Caco-2 (cell line): Measurements from ENCODE around the gene GTF3C1. TPM values are rescaled to one million over a fixed set of nuclear protein-coding genes. Genes with fewer than 3 reads are reported as not detected.

Experiments
- BruUV-seq: library from RNA; stranded (reverse); fragments of 400-500 nt; replicated peaks from 2 replicates; lab custom pipeline; 2021; lab: Mats Ljungman, UMichigan
- CTCF ChIA-PET: fragments of 300-600 bp; sonication (Branson Sonifier 250); formaldehyde crosslinking; loops from one replicate; lab custom pipeline; 2022; ENCODE audit warnings: antibody characterized with exemption; lab: Charles Lee
- POLR2A ChIA-PET: fragments of 300-600 bp; sonication (Branson Sonifier 250); formaldehyde crosslinking; loops from one replicate; lab custom pipeline; 2022; ENCODE audit warnings: antibody characterized with exemption; lab: Charles Lee
- DNase-seq, 2 experiments: peaks; one replicate each; pipeline versions ENCODE4 v3.0.0 to v3.0.0-alpha.2; 2020 to 2022
- H3K27me3 ChIP-seq: replicated peaks from 2 replicates; pipeline ENCODE4 v1.6.0; 2011; ENCODE audit warnings: low read length; ENCODE audit not compliant: control insufficient read depth, insufficient read depth
- H3K36me3 ChIP-seq: 2 replicates; pipeline ENCODE4 v1.5.1; 2011; ENCODE audit warnings: low read length; ENCODE audit not compliant: control insufficient read depth, insufficient read depth
- H3K4me1 ChIP-seq: fragments of 250-450 bp; sonication (Bioruptor Pico); 2 replicates; pipeline ENCODE4 v1.5.1; 2020; ENCODE audit warnings: mild to moderate bottlenecking
- H3K4me3 ChIP-seq: 2 replicates; pipeline ENCODE4 v1.5.1; 2011; ENCODE audit warnings: low read depth, mild to moderate bottlenecking, control low read depth, low read length
- H3K9me3 ChIP-seq: fragments of 250-450 bp; sonication (Bioruptor Pico); 2 replicates; pipeline ENCODE4 v1.5.1; 2020; ENCODE audit warnings: mild to moderate bottlenecking, moderate library complexity
- H3K27ac Mint-ChIP-seq: one replicate; pipeline ENCODE4 v1.8.0; 2022; ENCODE audit warnings: mixed read lengths; ENCODE audit not compliant: unreplicated experiment
- H3K27me3 Mint-ChIP-seq: one replicate; pipeline ENCODE4 v1.8.0; 2022; ENCODE audit warnings: mixed read lengths; ENCODE audit not compliant: insufficient read depth, unreplicated experiment
- H3K36me3 Mint-ChIP-seq: one replicate; pipeline ENCODE4 v1.8.0; 2022; ENCODE audit warnings: mild to moderate bottlenecking, mixed read lengths; ENCODE audit not compliant: insufficient read depth, unreplicated experiment
- H3K4me1 Mint-ChIP-seq: one replicate; pipeline ENCODE4 v1.8.0; 2022; ENCODE audit warnings: low read depth, mixed read lengths; ENCODE audit not compliant: unreplicated experiment
- H3K4me3 Mint-ChIP-seq: one replicate; pipeline ENCODE4 v1.8.0; 2022; ENCODE audit warnings: mild to moderate bottlenecking, moderate library complexity, mixed read lengths; ENCODE audit not compliant: unreplicated experiment
- H3K9me3 Mint-ChIP-seq: one replicate; pipeline ENCODE4 v1.8.0; 2022; ENCODE audit warnings: mixed read lengths; ENCODE audit not compliant: unreplicated experiment
- CTCF ChIP-seq, 2 experiments: fragments of 200-600 bp in 1 of 2; IDR thresholded peaks; 1 replicate in 1 of 2; 2 replicates in 1 of 2; pipeline versions ENCODE4 v1.5.1 to v1.8.0; 2011 to 2022; ENCODE audit warnings: antibody characterized with exemption in 1 of 2, control low read depth in 1 of 2, inconsistent platforms in 1 of 2, low read depth in 1 of 2, low read length in 1 of 2, mild to moderate bottlenecking in 1 of 2, moderate library complexity in 1 of 2; ENCODE audit not compliant: insufficient read depth in 1 of 2, severe bottlenecking in 1 of 2, unreplicated experiment in 1 of 2
- intact Hi-C: fragments of 100-400 bp; cut with micrococcal nuclease; formaldehyde crosslinking; loops from one replicate; pipeline ENCODE4 v1.10.0; 2022; ENCODE audit not compliant: unreplicated experiment
- total RNA-seq: library from RNA; stranded (reverse); gene quantifications from 2 replicates; pipeline ENCODE4 v1.2.3, GENCODE V29; 2022

GTF3C1 gene
- total RNA-seq, 1 experiment from 2014 or later = 67.7 TPM

DNA sequence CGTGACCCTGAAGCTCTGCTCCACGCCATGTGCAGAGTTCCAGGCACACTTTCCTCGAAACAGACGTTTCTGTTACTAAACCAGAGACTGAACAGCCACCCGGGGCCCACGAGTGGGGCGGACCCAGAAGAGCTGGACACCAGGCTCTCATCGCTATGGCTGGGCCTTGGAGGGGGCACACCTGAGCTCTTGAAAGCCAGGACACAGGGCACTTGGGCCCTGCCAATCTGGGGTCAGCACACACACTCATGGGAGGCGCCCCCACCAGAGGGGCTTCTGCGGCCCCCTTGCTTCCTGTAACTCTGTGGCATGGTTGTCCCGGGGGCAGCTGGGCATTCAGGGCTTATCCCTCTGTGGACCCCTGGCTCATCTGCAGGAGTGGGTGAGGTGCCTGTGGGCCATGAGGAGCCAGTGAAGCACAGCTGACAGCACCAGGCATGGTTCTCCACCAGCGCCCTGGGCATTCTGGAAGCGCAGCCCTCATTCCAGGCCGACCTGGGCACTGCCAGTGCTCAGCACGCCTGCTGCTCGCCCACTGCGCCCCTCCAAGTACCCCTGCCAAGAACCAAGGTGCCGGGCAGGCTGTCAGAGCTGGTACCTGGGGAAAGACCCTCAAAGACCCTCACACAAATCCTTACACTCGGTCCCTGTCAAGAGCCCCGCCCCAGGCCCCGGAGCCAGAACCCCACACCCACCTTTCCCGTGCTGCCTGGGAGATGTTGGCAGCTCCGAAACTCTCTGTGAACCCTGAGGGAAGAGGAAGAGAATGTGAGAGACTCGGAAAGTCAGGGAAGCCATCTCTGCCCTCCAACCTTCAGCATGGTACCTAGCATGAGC lies 86.6 kb downstream of the GTF3C1 start:
- H3K27ac Mint-ChIP-seq = no peak overlapping the region
- Histone ChIP-seq H3K4me3 (no peak overlapping the region), H3K4me1 (peaks cover 20% of the 10 kb centered on the region), H3K36me3 (peaks cover 3% of the 10 kb centered on the region), H3K9me3 (no peaks in the 10 kb centered on the region), H3K27me3 (no peaks in the 10 kb centered on the region)
- H3K36me3 Mint-ChIP-seq = peaks cover 26% of the 10 kb centered on the region
- no peak for DNase-seq
- TF ChIP-seq CTCF (IDR thresholded peaks at IDR 0.05; ENCODE audit: insufficient read depth in 1 of 2, low read depth in 1 of 2, low read length in 1 of 2, severe bottlenecking in 1 of 2, unreplicated experiment in 1 of 2) = no peak
- BruUV-seq = no TSS peak
- intact Hi-C loops = no loop called here
- no peaks in the 10 kb centered on the region for H3K27me3 Mint-ChIP-seq
- ChIA-PET CTCF (interaction anchor here (1.2 kb wide), 1 partner anchor 259 kb away, joined by 3 read pairs; the partner anchor contains the start of gene KDM8), POLR2A (no interaction called here)
- H3K9me3 Mint-ChIP-seq = no peaks in the 10 kb centered on the region
- no peaks in the 10 kb centered on the region for H3K4me1 Mint-ChIP-seq
- H3K4me3 Mint-ChIP-seq = no peak overlapping the region

GRCh38 chr16:27462200-27462845 lies 87.4 kb downstream of the GTF3C1 start:
- intact Hi-C loops = no loop called here

More at GRCh38 chr16:27462200-27462845, 87.4 kb downstream of the GTF3C1 start:
- Histone ChIP-seq H3K4me1 (peaks cover 20% of the 10 kb centered on the region), H3K27me3 (no peaks in the 10 kb centered on the region), H3K4me3 (no peak overlapping the region), H3K36me3 (peaks cover 3% of the 10 kb centered on the region), H3K9me3 (no peaks in the 10 kb centered on the region)
- no peak overlapping the region for H3K4me3 Mint-ChIP-seq
- no peak overlapping the region for H3K27ac Mint-ChIP-seq
- no peak for TF ChIP-seq CTCF (IDR thresholded peaks at IDR 0.05; ENCODE audit: insufficient read depth in 1 of 2, low read depth in 1 of 2, low read length in 1 of 2, severe bottlenecking in 1 of 2, unreplicated experiment in 1 of 2)
- no peaks in the 10 kb centered on the region for H3K4me1 Mint-ChIP-seq
- BruUV-seq = no TSS peak
- ChIA-PET CTCF (interaction anchor here (1.2 kb wide), 1 partner anchor 259 kb away, joined by 3 read pairs; the partner anchor contains the start of gene KDM8), POLR2A (no interaction called here)
- no peak for DNase-seq
- no peaks in the 10 kb centered on the region for H3K27me3 Mint-ChIP-seq
- H3K9me3 Mint-ChIP-seq = no peaks in the 10 kb centered on the region
- peaks cover 21% of the 10 kb centered on the region for H3K36me3 Mint-ChIP-seq
